WERI-Rb-1 (cell line): ENCODE data around the gene PEMT.

ENCODE experiments used
- DNase-seq: peaks from one replicate; pipeline ENCODE4 v3.0.0-alpha.2; 2020
- H3K27ac ChIP-seq: fragments of 250-450 bp; sonication (Bioruptor Pico); 2 replicates; pipeline ENCODE4 v1.5.1; 2020; ENCODE audit warnings: mild to moderate bottlenecking, moderate library complexity
- H3K27me3 ChIP-seq: fragments of 250-450 bp; sonication (Bioruptor Pico); 2 replicates; pipeline ENCODE4 v1.5.1; 2021; ENCODE audit warnings: mild to moderate bottlenecking, low read depth, moderate library complexity; ENCODE audit not compliant: insufficient read depth, severe bottlenecking
- H3K36me3 ChIP-seq: fragments of 250-450 bp; sonication (Bioruptor Pico); 2 replicates; pipeline ENCODE4 v1.5.1; 2020; ENCODE audit warnings: mild to moderate bottlenecking, moderate library complexity
- H3K4me3 ChIP-seq: 2 replicates; pipeline ENCODE4 v1.5.1; 2011; ENCODE audit warnings: low read depth, mild to moderate bottlenecking, control low read depth, low read length
- H3K9me3 ChIP-seq: fragments of 250-450 bp; sonication (Bioruptor Pico); 2 replicates; pipeline ENCODE4 v1.5.1; 2021; ENCODE audit warnings: mild to moderate bottlenecking, moderate library complexity; ENCODE audit not compliant: severe bottlenecking
- CTCF ChIP-seq: IDR thresholded peaks from 2 replicates; pipeline ENCODE4 v1.5.1; 2011; ENCODE audit warnings: low read depth, mild to moderate bottlenecking, control low read depth, inconsistent platforms, low read length

PEMT gene

GRCh38 chr17:17494499-17494869 lies 97.0 kb downstream of the PEMT start:
- DNase-seq, result no peak
- Histone ChIP-seq H3K36me3 (peaks cover 20% of the 10 kb centered on the region), H3K27me3 (no peaks in the 10 kb centered on the region), H3K4me3 (peak overlapping the region; percentile 68), H3K9me3 (no peaks in the 10 kb centered on the region), H3K27ac (no peak overlapping the region)
- no peak for TF ChIP-seq CTCF

DNA sequence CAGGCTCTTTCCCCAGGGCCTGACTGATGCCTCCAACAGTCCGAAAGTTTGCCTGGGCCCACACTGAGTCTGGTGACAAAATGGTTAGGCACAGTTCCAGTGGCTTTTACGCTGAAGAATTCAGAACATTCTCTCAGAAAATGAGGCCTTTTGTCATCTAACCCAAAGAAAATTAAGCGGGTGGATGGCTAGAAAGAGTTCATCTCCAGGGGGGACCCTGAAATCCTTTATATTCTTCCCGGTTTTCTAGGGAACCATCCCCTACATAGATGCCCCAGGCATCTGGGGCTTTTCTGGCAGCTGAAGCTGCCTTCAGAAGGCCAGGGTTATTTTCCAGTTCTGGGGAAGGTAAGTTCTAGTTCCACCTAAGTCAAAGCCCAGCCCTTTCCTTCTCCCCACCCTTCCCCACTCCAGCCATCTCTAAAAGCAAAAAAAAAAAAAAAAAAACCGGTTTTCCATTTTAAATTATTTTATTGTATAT lies 97.5 kb downstream of the PEMT start:
- DNase-seq, result no peak
- H3K36me3 ChIP-seq, result peaks cover 20% of the 10 kb centered on the region
- no peaks in the 10 kb centered on the region for H3K9me3 ChIP-seq
- TF ChIP-seq CTCF, result no peak
- H3K27me3 ChIP-seq, result no peaks in the 10 kb centered on the region
- H3K27ac ChIP-seq, result peak overlapping the region; percentile 62
- H3K4me3 ChIP-seq, result no peak overlapping the region

- Histone ChIP-seq H3K27me3 (no peaks in the 10 kb centered on the region), H3K36me3 (peaks cover 20% of the 10 kb centered on the region), H3K9me3 (no peaks in the 10 kb centered on the region), H3K27ac (peak overlapping the region; percentile 62), H3K4me3 (no peak overlapping the region)
- DNase-seq, result peak; percentile 75
- TF ChIP-seq CTCF, result no peak
These were observed 98.1 kb downstream of the PEMT start for GRCh38 chr17:17493249-17493985.

DNA sequence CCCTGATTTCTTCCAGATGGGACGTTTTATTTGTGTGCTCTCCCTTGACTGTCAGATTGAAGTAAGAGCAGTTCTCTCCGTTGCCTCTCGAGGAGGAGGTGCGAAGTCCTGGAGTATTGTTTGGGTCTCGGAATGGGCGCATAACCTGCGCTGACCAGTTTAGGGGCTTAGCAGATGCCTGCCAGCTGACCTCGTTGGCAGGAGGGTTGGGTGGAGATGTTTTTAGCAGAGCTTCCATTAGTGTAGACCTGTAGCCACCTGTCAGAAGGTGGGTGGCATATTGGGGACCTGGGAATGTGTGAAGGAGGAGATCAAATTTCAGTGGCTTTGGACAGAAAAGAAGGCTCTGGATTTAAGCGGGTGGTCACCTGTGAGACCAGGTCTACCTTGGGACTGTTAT lies 98.9 kb downstream of the PEMT start:
- no peak overlapping the region for H3K4me3 ChIP-seq
- H3K9me3 ChIP-seq, result no peaks in the 10 kb centered on the region
- DNase-seq, result no peak
- H3K36me3 ChIP-seq, result peaks cover 28% of the 10 kb centered on the region
- peak overlapping the region; percentile 62 for H3K27ac ChIP-seq
- TF ChIP-seq CTCF, result no peak
- no peaks in the 10 kb centered on the region for H3K27me3 ChIP-seq

- H3K27me3 ChIP-seq, result no peaks in the 10 kb centered on the region
- H3K27ac ChIP-seq, result peak overlapping the region; percentile 62
These were observed 99.4 kb downstream of the PEMT start for GRCh38 chr17:17492085-17492484.

More at GRCh38 chr17:17492085-17492484, 99.4 kb downstream of the PEMT start:
- Histone ChIP-seq H3K4me3 (no peak overlapping the region), H3K36me3 (peaks cover 31% of the 10 kb centered on the region), H3K9me3 (no peaks in the 10 kb centered on the region)
- no peak for TF ChIP-seq CTCF
- no peak for DNase-seq
